Loucy (cell line): ENCODE results near the gene SPOCK1.

ENCODE experiments used
- H2AFZ ChIP-seq: fragments of 200-600 bp; sonication (generic); 2 replicates; pipeline ENCODE4 v1.6.0; 2016; ENCODE audit warnings: antibody characterized with exemption, mild to moderate bottlenecking, low read length, moderate library complexity
- H3F3A ChIP-seq: fragments of 200-600 bp; 2 replicates; pipeline ENCODE4 v1.6.0; 2016; ENCODE audit warnings: antibody characterized with exemption, low read depth, mild to moderate bottlenecking
- H3K27me3 ChIP-seq: fragments of 200-600 bp; sonication (generic); 2 replicates; pipeline ENCODE4 v1.6.1; 2014; ENCODE audit warnings: low read length, mild to moderate bottlenecking; ENCODE audit not compliant: insufficient read depth, poor library complexity, severe bottlenecking
- H3K36me3 ChIP-seq: fragments of 200-600 bp; sonication (generic); 2 replicates; pipeline ENCODE4 v1.6.1; 2016; ENCODE audit warnings: low read length; ENCODE audit not compliant: insufficient read depth
- H3K4me1 ChIP-seq: fragments of 200-600 bp; sonication (generic); 2 replicates; pipeline ENCODE4 v1.5.1; 2014; ENCODE audit warnings: low read length, mild to moderate bottlenecking; ENCODE audit not compliant: insufficient read depth, poor library complexity, severe bottlenecking
- H3K4me2 ChIP-seq: fragments of 200-600 bp; sonication (generic); 2 replicates; pipeline ENCODE4 v1.6.0; 2014; ENCODE audit warnings: antibody characterized with exemption, low read length, low read depth, mild to moderate bottlenecking; ENCODE audit not compliant: poor library complexity, severe bottlenecking
- H3K4me3 ChIP-seq: fragments of 200-600 bp; sonication (generic); 2 replicates; pipeline ENCODE4 v1.5.1; 2014; ENCODE audit warnings: low read length, mild to moderate bottlenecking, mixed read lengths; ENCODE audit not compliant: poor library complexity, severe bottlenecking
- H3K79me2 ChIP-seq: fragments of 200-600 bp; sonication (generic); 2 replicates; pipeline ENCODE4 v1.6.1; 2014; ENCODE audit warnings: low read length; ENCODE audit not compliant: insufficient read depth
- H3K9ac ChIP-seq: fragments of 200-600 bp; sonication (generic); 2 replicates; pipeline ENCODE4 v1.6.0; 2014; ENCODE audit warnings: mild to moderate bottlenecking, low read depth, low read length, moderate library complexity; ENCODE audit not compliant: poor library complexity, severe bottlenecking
- H3K9me2 ChIP-seq: fragments of 200-600 bp; sonication (generic); replicated peaks from 2 replicates; pipeline ENCODE4 v1.6.1; 2016; ENCODE audit warnings: low read depth, low read length, mixed read lengths
- H3K9me3 ChIP-seq: fragments of 200-600 bp; sonication (generic); 2 replicates; pipeline ENCODE4 v1.6.1; 2014; ENCODE audit warnings: mild to moderate bottlenecking, antibody characterized with exemption, low read length, low read depth; ENCODE audit not compliant: insufficient read depth
- H4K20me1 ChIP-seq: fragments of 200-600 bp; sonication (generic); 2 replicates; pipeline ENCODE4 v1.6.0; 2014; ENCODE audit warnings: antibody characterized with exemption, low read length, mild to moderate bottlenecking; ENCODE audit not compliant: insufficient read depth, poor library complexity, severe bottlenecking
- CTCF ChIP-seq: fragments of 200-600 bp; sonication (generic); conservative IDR thresholded peaks from 2 replicates; pipeline ENCODE4 v1.5.1; 2014; ENCODE audit warnings: mild to moderate bottlenecking, antibody characterized with exemption, low read length
- EZH2phosphoT487 ChIP-seq: fragments of 200-600 bp; IDR thresholded peaks from 2 replicates; pipeline ENCODE4 v1.6.1; 2018; ENCODE audit warnings: antibody characterized with exemption, mild to moderate bottlenecking, moderate library complexity, borderline replicate concordance

The SPOCK1 gene

GRCh38 chr5:136994154-136994553 is 505.0 kb downstream of the SPOCK1 start:
- H3K4me1 ChIP-seq, result no peaks in the 10 kb centered on the region
- no peaks in the 10 kb centered on the region for H3K9me3 ChIP-seq
- no peak overlapping the region for H3K4me3 ChIP-seq
- TF ChIP-seq EZH2phosphoT487, result no peak
- TF ChIP-seq CTCF, result no peak
- H3K9me2 ChIP-seq, result no peaks in the 10 kb centered on the region
- no peaks in the 10 kb centered on the region for H3F3A ChIP-seq
- H3K9ac ChIP-seq, result no peak overlapping the region
- no peaks in the 10 kb centered on the region for H3K27me3 ChIP-seq
- H2AFZ ChIP-seq, result no peak overlapping the region
- H3K79me2 ChIP-seq, result no peaks in the 10 kb centered on the region
- H3K4me2 ChIP-seq, result no peak overlapping the region
- H3K36me3 ChIP-seq, result no peaks in the 10 kb centered on the region
- H4K20me1 ChIP-seq, result no peaks in the 10 kb centered on the region

- Histone ChIP-seq H3K4me3 (no peak overlapping the region), H4K20me1 (no peaks in the 10 kb centered on the region), H3K9ac (no peak overlapping the region), H2AFZ (no peak overlapping the region), H3K36me3 (no peaks in the 10 kb centered on the region), H3K27me3 (no peaks in the 10 kb centered on the region), H3K79me2 (no peaks in the 10 kb centered on the region), H3F3A (no peaks in the 10 kb centered on the region), H3K4me2 (no peak overlapping the region), H3K9me2 (no peaks in the 10 kb centered on the region), H3K4me1 (no peaks in the 10 kb centered on the region), H3K9me3 (no peaks in the 10 kb centered on the region)
- TF ChIP-seq CTCF (no peak), EZH2phosphoT487 (no peak)
Observed at GRCh38 chr5:136992796-136993489, 506.2 kb downstream of the SPOCK1 start.

GRCh38 chr5:136985785-136986475 is 513.2 kb downstream of the SPOCK1 start:
- no peaks in the 10 kb centered on the region for H3K4me1 ChIP-seq
- TF ChIP-seq CTCF, result no peak
- TF ChIP-seq EZH2phosphoT487, result no peak
- H3F3A ChIP-seq, result no peaks in the 10 kb centered on the region
- no peaks in the 10 kb centered on the region for H3K36me3 ChIP-seq
- no peaks in the 10 kb centered on the region for H3K9me2 ChIP-seq
- no peak overlapping the region for H3K9ac ChIP-seq
- no peaks in the 10 kb centered on the region for H3K27me3 ChIP-seq
- no peaks in the 10 kb centered on the region for H3K9me3 ChIP-seq
- no peak overlapping the region for H2AFZ ChIP-seq
- H3K4me2 ChIP-seq, result no peak overlapping the region
- no peaks in the 10 kb centered on the region for H3K79me2 ChIP-seq
- no peak overlapping the region for H3K4me3 ChIP-seq
- H4K20me1 ChIP-seq, result no peaks in the 10 kb centered on the region
